Uterus (tissue), 4 donors: Measurements from ENCODE around the gene FBXO5. TPM values are rescaled to one million over a fixed set of nuclear protein-coding genes. Genes with fewer than 3 reads are reported as not detected.
"Not testable (repeated sequence)": the region's sequence is repeated elsewhere in the genome, so short reads cannot be mapped to it uniquely, and the experiment has no call there.

Source experiments
- DNase-seq, 2 donors: peaks; one replicate each; pipeline ENCODE4 v3.0.0-alpha.2; 2019 to 2020
- H3K27ac ChIP-seq, 2 donors: fragments of 200-600 bp; sonication (generic); 1 replicate in 1 of 2; 2 replicates in 1 of 2; pipeline ENCODE4 v1.5.1; 2016 to 2018
- H3K27me3 ChIP-seq, 2 donors: fragments of 200-600 bp; sonication (generic); one replicate each; pipeline ENCODE4 v1.5.1; 2018 to 2019; ENCODE audit warnings: control low read depth in 1 of 2
- H3K36me3 ChIP-seq, 2 donors: fragments of 200-600 bp; sonication (generic); one replicate each; pipeline ENCODE4 v1.5.1; 2019; ENCODE audit warnings: control low read depth in 1 of 2
- H3K4me1 ChIP-seq, 2 donors: fragments of 200-600 bp; sonication (generic); one replicate each; pipeline ENCODE4 v1.5.1; 2018 to 2019; ENCODE audit warnings: control low read depth in 1 of 2
- H3K4me3 ChIP-seq, 2 donors: fragments of 200-600 bp; sonication (generic); 1 replicate in 1 of 2; 2 replicates in 1 of 2; pipeline ENCODE4 v1.5.1; 2018 to 2019; ENCODE audit warnings: mild to moderate bottlenecking in 1 of 2
- H3K9me3 ChIP-seq, 2 donors: fragments of 200-600 bp; sonication (generic); one replicate each; pipeline ENCODE4 v1.5.1; 2019; ENCODE audit warnings: control low read depth in 1 of 2
- CTCF ChIP-seq, 4 experiments: fragments of 200-600 bp in 2 of 4; fragments of 450-650 bp in 2 of 4; sonication (generic) in 2 of 4; IDR thresholded peaks; one replicate each; pipeline ENCODE4 v1.5.1; 2016 to 2019; ENCODE audit warnings: antibody characterized with exemption in 4 of 4, mild to moderate bottlenecking in 2 of 4, moderate library complexity in 1 of 4
- POLR2A ChIP-seq, 2 donors: fragments of 450-650 bp; IDR thresholded peaks; one replicate each; pipeline ENCODE4 v1.6.1; 2016; ENCODE audit warnings: antibody characterized with exemption in 2 of 2, mild to moderate bottlenecking in 1 of 2, moderate library complexity in 1 of 2
- intact Hi-C: fragments of 100-400 bp; cut with DNase I; formaldehyde crosslinking; loops from one replicate; pipeline ENCODE4 v1.15.1; 2023; ENCODE audit warnings: low total_unique reads
- total RNA-seq, 4 donors: library from RNA; depleted of rRNA in 3 of 4; stranded (reverse); fragments of >200 nt in 3 of 4; gene quantifications; one replicate each; pipeline versions ENCODE4 v1.1.0 to v1.2.4, GENCODE V29; 2014 to 2023
- donor health status: DM: yes; HTN: yes; CAD: no.

Gene FBXO5
- total RNA-seq, 4 donors from 2014 or later = 1.8 to 27.8 (median 4.6) TPM

GRCh38 chr6:153001767-153002612, 19.1 kb upstream of the FBXO5 start:
- DNase-seq = no peak
- TF ChIP-seq CTCF (IDR thresholded peaks at IDR 0.05) (no peak), POLR2A (IDR thresholded peaks at IDR 0.05) (no peak)
- Histone ChIP-seq H3K27ac (peak overlapping the region; percentile 81 to 87), H3K4me1 (no peaks in the 10 kb centered on the region), H3K36me3 (no peaks in the 10 kb centered on the region), H3K9me3 (no peaks in the 10 kb centered on the region), H3K4me3 (peak overlapping the region; percentile 75 to 90), H3K27me3 (no peaks in the 10 kb centered on the region)
- intact Hi-C loops = no loop called here

- H3K27ac ChIP-seq, H3K27me3 ChIP-seq, intact Hi-C loops, H3K4me3 ChIP-seq, H3K4me1 ChIP-seq, H3K36me3 ChIP-seq, H3K9me3 ChIP-seq, DNase-seq: not testable (repeated sequence)
These were observed 17.9 kb upstream of the FBXO5 start for GRCh38 chr6:153000790-153001189.

- TF ChIP-seq CTCF (IDR thresholded peaks at IDR 0.05) (no peak), POLR2A (IDR thresholded peaks at IDR 0.05) (no peak)
- DNase-seq = no peak
- Histone ChIP-seq H3K4me1 (no peaks in the 10 kb centered on the region), H3K9me3 (no peaks in the 10 kb centered on the region), H3K36me3 (no peaks in the 10 kb centered on the region), H3K27me3 (no peaks in the 10 kb centered on the region), H3K27ac (no peak overlapping the region), H3K4me3 (no peak overlapping the region)
- intact Hi-C loops = no loop called here
These were observed 17.4 kb upstream of the FBXO5 start for GRCh38 chr6:153000243-153000642.

DNA sequence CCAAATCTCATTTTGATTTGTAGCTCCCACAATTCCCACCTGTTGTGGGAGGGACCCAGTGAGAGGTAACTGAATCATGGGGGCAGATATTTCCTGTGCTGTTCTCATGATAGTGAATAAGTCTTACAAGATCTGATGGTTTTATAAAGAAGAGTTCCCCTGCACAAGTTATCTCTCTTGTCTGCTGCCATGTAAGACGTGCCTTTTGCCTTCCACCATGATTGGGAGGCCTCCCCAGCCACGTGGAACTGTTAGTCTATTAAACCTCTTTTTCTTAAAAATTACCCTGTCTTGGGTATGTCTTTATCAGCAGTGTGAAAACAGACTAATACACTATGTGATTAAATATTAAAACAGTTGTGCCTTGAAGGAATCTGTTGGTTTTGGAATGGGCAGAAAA, 16.7 kb upstream of the FBXO5 start:
- intact Hi-C loops, H3K4me1 ChIP-seq: not testable (repeated sequence)

GRCh38 chr6:152993847-152994246, 11.0 kb upstream of the FBXO5 start:
- no peaks in the 10 kb centered on the region for H3K4me1 ChIP-seq
- no peak for TF ChIP-seq POLR2A (IDR thresholded peaks at IDR 0.05)
- no peak for TF ChIP-seq CTCF (IDR thresholded peaks at IDR 0.05)
- no peaks in the 10 kb centered on the region for H3K27me3 ChIP-seq
- no peaks in the 10 kb centered on the region for H3K36me3 ChIP-seq
- H3K9me3 ChIP-seq = no peaks in the 10 kb centered on the region
- H3K4me3 ChIP-seq = no peak overlapping the region
- intact Hi-C loops = no loop called here
- no peak overlapping the region for H3K27ac ChIP-seq
- no peak for DNase-seq

More for the DNA sequence above, 16.7 kb upstream of the FBXO5 start:
- H3K27me3 ChIP-seq, H3K27ac ChIP-seq, H3K36me3 ChIP-seq, H3K9me3 ChIP-seq, DNase-seq, H3K4me3 ChIP-seq: not testable (repeated sequence)

GRCh38 chr6:152993431-152993830, 10.6 kb upstream of the FBXO5 start:
- Histone ChIP-seq H3K9me3 (no peaks in the 10 kb centered on the region), H3K4me3 (no peak overlapping the region), H3K36me3 (no peaks in the 10 kb centered on the region), H3K27ac (no peak overlapping the region), H3K27me3 (no peaks in the 10 kb centered on the region), H3K4me1 (no peaks in the 10 kb centered on the region)
- intact Hi-C loops = no loop called here
- no peak for TF ChIP-seq CTCF (IDR thresholded peaks at IDR 0.05)
- DNase-seq = no peak
